Measurements from ENCODE around the gene TNFSF9.

TNFSF9 gene, protein sequence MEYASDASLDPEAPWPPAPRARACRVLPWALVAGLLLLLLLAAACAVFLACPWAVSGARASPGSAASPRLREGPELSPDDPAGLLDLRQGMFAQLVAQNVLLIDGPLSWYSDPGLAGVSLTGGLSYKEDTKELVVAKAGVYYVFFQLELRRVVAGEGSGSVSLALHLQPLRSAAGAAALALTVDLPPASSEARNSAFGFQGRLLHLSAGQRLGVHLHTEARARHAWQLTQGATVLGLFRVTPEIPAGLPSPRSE

DNA sequence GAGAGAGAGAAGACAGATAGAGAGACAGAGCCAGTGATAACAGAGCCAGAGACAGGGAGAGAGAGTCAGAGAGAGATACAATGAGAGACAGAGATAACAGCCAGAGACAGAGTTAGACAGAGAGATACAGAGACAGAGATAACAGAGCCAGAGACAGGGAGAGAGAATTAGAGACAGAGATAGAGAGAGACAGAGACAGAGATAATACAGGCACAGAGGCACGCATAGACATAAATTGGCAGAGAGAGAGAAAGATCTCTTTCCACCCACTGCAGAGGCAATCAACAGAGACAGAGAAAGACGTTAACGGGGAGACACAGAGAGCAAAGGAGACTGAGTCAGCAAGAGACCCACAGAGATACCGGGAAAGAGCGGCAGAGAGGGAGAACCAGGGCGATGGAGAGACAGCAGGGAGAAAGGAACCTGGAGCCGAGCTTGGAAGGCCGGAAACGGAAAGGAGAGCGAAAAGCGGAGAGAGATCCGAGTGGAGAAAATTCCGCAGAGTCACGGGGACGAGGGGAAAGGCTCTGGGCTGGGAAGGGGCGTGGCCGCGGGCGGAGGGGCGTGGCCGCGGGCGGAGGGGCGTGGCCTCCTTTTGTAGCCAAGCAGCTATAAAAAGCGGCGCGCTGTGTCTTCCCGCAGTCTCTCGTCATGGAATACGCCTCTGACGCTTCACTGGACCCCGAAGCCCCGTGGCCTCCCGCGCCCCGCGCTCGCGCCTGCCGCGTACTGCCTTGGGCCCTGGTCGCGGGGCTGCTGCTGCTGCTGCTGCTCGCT lies at the start of gene TNFSF9:
TSS of gene TNFSF9 (plus strand) at position 641 of the 777 bp plus-strand sequence. CDS start at position 652, 11 bp downstream.
- DNase-seq: peak; percentile 96

DNA sequence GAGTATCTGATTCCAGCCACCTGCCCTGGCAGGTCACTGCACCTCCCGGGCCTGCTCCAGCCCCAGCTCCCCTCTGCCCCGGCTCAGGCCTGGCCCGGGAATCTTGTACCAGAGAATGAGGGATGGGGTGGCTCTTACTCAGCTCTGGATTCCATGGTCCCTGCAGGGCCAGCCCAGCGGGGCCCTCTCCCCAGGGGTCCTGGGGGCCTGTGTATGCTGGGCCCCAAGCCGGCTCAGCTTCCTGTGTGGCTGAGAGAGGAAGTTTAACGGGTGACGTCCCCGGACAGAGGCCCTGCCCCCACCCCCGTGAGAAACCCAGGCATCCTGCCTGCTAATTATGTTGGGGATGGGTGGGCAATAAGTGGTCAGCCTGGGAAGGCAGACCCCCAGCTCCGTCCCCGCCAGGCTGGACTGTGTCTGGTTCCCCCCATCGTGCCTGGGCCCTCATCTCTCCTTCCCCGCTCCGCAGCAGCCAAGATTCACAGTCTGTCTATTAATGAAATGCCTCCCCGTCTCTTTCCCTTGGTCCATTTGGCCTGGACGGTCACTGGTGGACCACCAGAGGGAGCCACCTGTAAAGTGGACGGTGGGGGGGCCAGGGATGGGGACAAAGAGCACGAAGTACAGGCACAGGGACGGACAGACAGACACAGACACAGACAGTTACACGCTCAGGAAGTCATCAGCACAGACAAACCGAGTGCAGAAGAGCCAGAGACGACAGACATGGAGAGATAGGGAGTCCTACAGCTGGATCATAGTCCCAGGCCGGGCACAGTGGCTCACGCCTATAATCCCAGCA lies 49.1 kb upstream of the TNFSF9 start, which contains the start of gene DENND1C:
TSS of gene DENND1C (minus strand) at position 247 of the 802 bp plus-strand sequence. CDS start at position 155, 92 bp downstream.
- no peak for DNase-seq

DNA sequence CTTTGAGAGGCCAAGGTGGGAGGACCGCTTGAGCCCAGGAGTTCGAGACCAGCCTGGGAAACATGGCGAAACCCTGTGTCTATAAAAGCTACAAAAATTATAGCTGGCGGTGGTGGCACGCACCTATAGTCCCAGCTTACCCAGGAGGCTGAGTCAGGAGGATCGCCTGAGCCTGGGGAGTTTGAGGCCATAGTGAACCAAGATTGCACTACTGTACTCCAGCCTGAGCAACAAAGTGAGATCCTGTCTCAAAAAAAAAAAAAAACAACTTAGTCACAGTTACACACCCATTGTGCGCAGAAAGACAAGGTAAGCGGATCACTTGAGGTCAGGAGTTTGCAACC lies 48.5 kb upstream of the TNFSF9 start:
- DNase-seq: no peak

DNA sequence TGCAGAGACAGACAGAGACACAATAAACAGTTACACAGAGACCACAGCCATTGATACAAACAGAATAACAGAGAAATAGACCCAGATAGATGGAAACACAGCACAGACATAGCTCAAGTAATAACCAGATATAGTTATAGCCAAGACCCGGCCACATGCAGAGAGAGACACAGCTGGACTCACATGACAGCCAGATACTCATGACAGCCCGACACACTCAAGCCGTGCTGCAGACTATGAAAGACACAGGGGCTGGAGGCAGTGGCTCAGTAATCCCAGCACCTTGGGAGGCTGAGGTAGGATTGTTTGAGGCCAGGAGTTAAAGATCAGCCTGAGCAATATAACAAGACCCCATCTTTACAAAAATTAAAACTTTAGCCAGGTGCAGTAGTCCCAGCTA lies 47.6 kb upstream of the TNFSF9 start:
- no peak for DNase-seq

DNA sequence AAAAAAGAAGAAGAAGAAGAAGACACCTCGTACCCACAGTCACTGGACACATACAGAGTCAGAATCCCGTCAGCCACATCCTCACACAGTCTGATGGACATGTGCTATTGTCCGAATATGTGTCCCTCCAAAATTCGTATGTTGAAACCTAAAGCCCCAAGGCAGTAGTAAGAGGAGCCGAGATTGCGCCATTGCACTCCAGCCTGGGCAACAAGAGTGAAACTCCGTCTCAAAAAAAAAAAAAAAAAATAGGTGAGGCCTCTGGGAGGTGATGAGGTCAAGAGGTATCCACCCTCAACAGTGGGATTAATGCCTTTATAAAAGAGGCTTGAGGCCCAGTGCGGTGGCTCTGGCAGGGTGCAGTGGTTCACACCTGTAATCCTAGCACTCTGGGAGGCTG lies 46.6 kb upstream of the TNFSF9 start:
- no peak for DNase-seq

DNA sequence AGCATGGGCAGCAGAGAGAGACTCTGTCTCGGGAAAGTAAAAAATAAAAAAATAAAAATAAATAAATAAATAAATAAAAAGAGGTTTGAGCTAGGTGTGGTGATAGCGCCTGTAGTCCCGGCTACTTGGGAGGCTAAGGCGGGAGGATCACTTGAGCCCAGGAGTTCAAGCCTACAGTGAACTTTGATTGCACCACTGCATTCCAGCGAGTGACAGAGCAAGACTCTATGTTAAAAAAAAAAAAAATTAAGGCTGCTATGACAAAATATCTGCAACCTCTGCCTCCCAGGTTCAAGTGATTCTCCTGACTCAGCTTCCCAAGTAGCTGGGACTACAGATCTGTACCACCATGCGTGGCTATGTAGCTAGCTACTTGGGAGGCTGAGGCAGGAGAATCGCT lies 46.0 kb upstream of the TNFSF9 start:
- no peak for DNase-seq

DNA sequence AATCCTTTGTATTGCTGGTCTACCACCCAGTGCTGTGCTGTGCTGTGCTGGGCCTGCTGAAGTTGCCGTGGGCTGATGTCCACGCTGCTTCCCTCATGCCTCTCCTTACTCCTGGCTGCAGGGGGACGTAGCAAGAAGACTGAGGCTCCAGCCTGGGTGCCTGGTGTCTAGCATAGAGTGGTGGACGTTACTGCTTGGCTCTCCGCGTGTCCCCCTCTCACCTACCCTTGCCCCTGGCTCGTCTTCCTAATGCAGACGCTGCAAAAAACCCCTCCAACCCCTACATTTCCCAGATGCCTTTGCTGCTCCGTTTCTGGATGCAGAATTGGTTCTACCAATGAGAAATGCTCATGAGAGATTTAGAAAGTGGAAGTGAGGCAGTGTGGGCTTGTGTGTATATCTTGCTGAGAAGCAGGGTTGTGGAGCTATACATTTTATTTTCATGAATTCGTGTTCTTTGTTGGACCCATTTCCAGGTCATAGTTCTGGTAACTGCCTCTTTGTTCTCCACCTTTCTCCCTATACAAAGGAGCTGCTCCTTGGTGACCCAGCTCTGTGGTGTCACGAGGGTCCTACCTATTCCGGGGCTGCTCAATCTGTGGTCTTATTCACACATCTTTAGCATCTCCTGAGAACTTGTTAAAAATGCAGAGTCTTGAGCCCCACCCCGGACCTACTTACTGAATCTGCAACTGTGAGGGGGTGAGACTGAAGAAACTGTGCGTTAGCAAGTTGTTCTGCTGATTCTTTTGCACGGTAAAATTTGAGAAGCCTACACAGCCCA lies 41.4 kb upstream of the TNFSF9 start:
- no peak for DNase-seq

DNA sequence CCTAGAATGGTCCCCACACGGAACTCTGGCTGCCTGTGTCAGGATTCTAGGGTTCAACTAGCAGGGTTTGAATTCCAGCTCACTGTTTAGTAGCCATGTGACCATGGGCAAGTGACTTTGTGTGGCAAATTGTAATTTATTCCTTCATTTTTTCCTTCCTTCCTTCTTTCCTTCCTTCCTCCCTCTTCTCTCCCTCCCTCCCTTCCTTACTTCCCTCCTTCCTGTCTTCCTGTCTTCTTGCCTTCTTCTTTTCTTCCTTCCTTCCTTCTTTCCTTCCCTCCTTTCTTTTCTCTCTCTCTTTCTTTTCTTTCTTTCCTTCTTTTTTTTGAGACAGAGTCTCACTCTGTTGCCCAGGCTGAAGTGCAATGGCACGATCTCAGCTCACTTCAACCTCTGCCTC lies 40.7 kb upstream of the TNFSF9 start:
- no peak for DNase-seq

DNA sequence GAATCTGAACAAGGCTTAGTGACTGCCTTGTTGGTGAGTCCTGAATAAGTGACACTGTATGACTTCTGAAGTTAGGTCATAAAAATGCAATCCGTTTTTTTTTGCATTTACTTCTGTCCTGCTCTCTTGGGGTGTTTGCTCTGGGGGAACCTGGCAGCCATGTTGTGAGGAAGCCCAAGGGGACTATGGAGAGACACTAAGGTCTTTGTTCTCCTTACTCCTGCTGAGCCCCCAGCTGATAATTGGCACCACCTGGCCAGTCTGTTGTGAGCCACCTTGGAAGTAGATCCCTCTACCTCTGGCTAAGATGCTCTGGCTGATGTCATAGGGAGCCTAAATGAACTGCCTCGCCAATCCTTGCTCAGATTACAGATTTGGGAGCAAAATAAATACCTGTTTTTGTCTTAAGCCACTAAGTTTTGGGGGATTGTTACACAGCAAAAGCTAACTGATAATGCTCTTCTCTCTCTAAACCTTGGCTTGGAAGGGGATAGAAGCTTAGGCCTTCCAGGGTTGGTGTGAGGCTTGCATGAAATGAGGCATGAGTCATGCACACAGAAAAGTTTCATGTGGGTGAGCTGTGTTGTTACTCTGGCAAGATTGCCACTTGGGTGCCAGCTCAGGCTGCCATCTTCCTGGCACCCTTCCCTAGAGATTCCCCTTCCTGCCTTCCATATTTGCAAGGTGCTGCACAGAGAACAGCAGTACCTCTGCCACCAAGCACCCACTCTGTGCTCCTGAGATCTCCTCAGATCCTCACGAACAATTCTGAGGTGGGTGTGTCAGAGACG lies 38.8 kb upstream of the TNFSF9 start:
- no peak for DNase-seq

DNA sequence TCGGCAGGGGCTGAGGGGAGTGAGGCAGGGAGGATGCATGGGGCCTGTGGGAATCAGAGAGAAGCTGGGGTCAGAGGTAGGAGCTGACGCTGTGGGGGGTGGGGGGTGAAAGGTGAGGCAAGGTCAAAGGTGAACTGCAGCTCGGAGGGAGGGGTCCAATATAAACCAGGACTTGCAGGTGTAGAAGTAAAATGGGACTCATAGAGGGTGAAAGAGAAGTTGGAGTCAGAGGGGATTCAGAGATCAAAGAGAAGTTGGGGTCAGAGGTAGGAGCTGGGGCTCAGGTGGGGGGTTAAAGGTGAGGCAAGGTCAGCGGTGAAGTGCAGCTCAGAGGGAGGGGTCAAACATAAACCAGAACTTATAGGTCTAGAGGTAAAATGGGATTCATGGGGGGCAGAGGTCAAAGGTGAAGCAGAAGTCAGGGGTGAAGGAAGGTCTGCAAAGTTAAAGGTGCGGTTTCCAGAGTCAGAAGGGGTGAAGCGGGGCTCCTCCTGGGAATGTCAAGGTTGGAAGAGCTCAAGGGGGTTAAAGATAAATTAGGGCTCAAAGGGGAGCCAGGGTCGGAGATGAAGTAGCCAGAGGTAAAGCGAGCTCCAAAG lies 36.3 kb upstream of the TNFSF9 start:
- DNase-seq: no peak

DNA sequence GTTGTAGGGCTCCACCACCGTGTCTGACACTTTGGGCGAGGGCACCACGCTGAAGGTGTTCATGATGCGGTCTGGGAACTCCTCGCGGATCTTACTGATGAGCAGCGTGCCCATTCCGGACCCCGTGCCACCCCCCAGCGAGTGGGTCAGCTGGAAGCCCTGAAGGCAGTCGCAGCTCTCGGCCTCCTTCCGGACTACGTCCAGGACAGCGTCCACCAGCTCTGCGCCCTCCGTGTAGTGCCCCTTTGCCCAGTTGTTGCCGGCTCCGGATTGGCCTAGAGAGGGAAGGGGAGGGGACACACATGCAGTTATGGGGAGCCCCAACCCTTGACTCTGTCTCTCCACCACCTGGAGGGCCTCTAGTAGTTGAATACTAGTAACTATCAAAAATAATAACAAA lies 34.9 kb upstream of the TNFSF9 start:
- DNase-seq: no peak

DNA sequence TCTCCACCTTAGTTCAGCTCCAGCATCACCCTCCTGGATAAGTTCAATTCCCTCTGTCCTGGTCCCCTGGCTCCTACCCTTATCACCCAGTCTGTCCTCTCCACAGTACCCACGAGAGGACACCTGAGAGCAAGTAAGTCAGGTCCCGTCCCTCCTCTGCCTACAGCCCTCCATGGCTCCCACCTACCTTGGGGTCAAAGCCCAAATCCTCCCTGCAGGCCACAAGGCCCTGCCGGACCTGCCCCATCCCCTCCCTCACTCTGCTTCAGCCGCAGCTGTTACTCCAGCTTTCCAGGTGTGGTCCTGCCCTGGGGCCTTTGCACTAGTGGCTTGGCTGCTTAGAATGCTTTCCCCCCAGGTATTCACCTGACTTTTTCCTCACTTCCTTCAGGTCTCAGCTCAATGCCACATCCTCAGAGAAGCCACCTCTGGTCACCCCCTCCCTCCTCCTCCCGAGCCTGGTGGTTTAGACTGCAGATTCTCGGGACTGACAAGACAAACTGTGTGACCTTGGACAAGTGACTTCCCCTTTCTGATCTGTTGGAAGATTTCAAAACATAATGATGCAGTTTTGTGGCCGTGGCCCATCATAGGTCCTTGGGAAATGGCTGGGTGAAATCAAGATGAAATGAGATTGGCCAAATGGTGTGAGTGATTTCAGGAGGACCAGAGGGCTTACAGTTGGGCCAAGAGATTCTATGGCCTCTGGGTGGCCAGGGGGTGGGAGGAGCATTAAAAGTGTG lies 32.4 kb upstream of the TNFSF9 start:
- DNase-seq: no peak

DNA sequence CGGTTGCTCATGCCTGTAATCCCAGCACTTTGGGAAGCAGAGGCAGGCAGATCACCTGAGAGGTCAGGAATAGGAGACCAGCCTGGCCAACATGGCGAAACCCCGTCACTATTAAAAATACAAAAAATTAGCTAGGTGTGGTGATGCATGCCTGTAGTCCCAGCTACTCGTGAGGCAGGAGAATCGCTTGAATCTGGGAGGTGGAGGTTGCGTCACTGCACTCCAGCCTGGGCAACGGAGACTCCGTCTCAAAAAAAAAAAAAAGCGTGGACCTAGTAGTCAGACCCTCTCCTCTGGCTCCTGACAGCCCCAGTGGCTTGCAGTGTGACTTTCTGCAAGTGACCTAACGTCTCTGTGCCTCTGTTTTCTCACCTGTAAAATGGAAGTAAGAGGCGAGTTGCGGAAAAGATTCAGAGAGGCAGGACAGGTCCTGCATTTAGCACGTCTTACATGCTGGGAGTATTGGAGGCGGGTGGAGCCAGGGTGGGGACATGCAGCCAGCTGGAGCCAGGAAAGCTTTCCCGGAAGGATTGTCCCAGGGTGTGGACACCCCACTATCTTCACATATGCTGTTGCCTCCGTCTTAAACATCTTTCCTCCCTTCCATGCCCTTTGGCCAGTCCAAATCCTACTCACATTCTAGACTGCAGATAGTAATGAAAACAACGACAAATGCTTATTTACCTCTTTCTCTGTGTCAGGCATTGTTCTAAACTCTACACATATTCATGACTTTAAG lies 31.6 kb upstream of the TNFSF9 start:
- no peak for DNase-seq

DNA sequence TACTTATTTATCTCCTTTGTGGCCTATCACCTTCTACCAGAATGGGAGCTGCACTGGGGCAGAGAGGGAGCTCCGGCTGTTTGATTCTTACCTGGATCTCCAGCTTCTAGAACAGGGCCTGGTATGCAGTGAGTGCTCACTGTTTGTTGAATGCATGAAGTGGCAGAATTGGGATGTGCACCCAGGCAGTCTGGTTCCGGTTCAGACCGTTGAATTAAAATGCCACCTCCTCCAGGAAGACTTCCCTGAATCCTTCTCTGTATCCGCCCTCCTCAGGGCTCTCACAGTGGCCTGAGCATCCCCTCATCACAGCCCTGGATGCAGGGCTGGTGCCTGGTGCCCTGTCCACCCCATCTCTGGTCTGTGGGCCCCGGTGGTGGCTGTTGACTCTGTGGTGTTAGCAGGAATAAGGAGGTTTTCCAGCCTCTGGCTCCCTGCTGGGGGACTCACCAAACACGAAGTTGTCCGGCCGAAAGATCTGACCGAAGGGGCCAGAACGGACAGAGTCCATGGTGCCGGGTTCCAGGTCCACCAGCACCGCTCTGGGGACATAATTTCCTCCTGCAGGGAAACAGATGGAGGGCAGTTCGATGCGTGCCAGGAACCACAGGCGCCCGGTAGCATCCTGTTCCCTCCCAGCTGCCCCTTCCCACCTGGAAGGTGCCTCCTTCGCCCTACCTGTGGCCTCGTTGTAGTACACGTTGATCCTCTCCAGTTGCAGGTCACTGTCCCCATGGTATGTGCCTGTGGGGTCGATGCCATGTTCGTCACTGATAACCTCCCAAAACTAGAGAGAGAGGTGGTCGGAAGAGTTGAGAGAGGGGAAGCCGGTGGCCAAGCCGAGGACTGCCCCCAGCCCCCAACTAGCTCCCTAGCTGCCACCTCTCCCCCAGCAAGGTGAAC lies 29.7 kb upstream of the TNFSF9 start:
- no peak for DNase-seq

DNA sequence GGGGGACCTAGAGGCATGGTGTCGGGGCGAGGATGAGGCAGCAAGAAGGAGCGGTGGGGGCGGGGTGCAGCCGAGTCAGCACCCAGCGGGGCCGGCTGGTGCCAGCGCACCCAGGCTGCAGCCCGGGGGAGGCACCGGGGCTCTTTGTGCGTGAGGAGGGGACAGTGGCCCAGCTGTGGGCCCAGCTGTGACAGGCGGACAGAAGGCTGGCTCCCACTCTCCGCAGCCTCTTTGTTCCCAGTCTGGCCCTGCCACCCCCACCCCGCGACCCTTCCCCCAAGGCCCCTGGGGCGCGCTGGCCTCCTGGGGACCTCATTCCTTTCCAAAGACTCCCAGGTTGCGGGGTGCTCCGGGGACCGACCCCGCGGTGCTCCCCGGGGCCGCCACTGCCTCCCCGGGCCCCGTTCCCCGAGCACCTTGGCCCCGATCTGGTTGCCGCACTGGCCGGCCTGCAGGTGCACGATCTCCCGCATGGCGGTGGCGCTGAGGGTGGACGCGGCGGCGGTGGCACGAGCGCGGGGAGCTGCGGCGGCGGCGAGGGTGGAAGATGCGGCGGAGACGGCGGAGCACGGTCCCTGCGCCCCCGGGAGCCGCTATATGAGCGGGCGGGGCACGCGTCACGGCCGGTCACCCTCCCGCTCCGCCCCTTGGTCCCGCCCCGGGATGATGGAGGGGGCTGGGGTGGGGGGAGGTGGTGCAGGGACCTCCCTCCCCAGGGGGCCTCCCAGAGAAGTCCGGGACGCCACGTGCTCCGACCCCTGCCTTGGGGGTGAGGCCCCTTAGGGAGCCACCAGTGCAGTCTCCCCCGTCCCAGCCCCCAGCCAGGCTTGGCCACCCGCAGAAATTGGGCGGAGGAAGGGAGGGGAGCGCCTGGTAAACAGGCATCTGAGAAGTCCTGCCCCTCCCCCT lies 28.8 kb upstream of the TNFSF9 start, which contains the start of gene TUBB4A:
TSS of gene TUBB4A (minus strand) at position 570 of the 909 bp plus-strand sequence. CDS start at position 473, 97 bp downstream.
- no peak for DNase-seq

DNA sequence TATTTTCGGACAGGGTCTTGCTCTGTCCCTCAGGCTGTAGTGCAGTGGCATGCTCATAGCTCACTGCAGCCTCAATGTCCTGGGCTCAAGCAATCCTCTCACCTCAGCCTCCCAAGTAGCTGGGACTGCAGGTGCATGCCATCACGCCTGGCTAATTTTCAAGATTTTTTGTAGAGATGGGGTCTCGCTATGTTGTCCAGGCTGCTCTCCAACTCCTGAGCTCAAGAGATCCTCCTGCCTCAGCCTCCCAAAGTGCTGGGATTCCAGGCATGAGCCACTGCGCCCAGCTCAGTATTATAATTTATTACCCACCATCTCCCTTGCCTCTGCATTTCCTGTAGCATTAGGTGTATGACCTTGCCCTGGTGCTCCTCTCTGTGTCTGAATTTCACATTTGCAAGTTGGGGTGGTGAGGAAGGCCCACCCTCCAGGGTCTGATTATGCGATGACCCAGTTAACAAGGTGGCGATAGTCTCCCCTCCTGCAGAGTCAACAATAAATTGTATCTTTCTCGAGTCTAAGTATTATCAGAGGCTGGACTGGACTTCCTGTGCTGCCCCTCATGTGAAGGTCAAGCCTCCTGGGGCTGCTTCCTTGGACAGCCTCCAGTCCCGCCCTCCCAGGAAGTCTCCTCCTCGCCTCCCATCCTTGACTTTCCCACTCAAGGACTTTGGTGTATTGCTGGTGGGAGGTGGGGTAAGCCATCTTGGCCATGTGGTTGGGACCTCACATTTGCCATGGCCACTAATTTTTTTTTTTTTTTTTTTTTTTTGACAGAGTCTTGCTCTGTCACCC lies 27.2 kb upstream of the TNFSF9 start:
- no peak for DNase-seq
